Keratinocyte (primary cell): ENCODE measurements around the gene SAMD14. TPM values are rescaled to one million over a fixed set of nuclear protein-coding genes. Genes with fewer than 3 reads are reported as not detected.

Experiments
- DNase-seq: peaks from one replicate; pipeline ENCODE4 v3.0.0-alpha.2; 2011; ENCODE audit warnings: low read depth, missing footprints, low spot score
- FAIRE-seq: peaks from 2 replicates; lab custom pipeline; 2011; peaks lifted over from hg19 to GRCh38; lab: Jason Lieb, UNC
- H2AFZ ChIP-seq: 2 replicates; pipeline ENCODE4 v1.6.0; 2012; ENCODE audit warnings: low read length, control low read depth, inconsistent platforms; ENCODE audit not compliant: control insufficient read depth
- H3K27ac ChIP-seq: 2 replicates; pipeline ENCODE4 v1.5.1; 2011; ENCODE audit warnings: low read length; ENCODE audit not compliant: control insufficient read depth, insufficient read depth
- H3K27me3 ChIP-seq: 3 replicates; pipeline ENCODE4 v1.6.0; 2011; ENCODE audit warnings: low read length; ENCODE audit not compliant: control insufficient read depth, insufficient read depth; ENCODE audit errors: extremely low read depth
- H3K36me3 ChIP-seq, 2 experiments: 2 replicates in 1 of 2; 3 replicates in 1 of 2; pipeline ENCODE4 v1.5.1; 2011; ENCODE audit warnings: low read length in 2 of 2, mild to moderate bottlenecking in 1 of 2; ENCODE audit not compliant: control insufficient read depth in 2 of 2, insufficient read depth in 2 of 2; ENCODE audit errors: extremely low read depth in 1 of 2
- H3K4me1 ChIP-seq: 3 replicates; pipeline ENCODE4 v1.5.1; 2011; ENCODE audit warnings: low read length; ENCODE audit not compliant: control insufficient read depth, insufficient read depth; ENCODE audit errors: extremely low read depth
- H3K4me2 ChIP-seq: 3 replicates; pipeline ENCODE4 v1.6.0; 2011; ENCODE audit warnings: low read depth, low read length; ENCODE audit not compliant: control insufficient read depth, insufficient read depth; ENCODE audit errors: extremely low read depth
- H3K4me3 ChIP-seq, 3 experiments: fragments of 200-600 bp in 1 of 3; sonication (generic) in 1 of 3; 2 replicates in 2 of 3; 3 replicates in 1 of 3; pipeline ENCODE4 v1.5.1; 2011 to 2016; ENCODE audit warnings: low read length in 3 of 3, mild to moderate bottlenecking in 3 of 3, control low read depth in 2 of 3, inconsistent platforms in 1 of 3, low read depth in 1 of 3, mixed read lengths in 1 of 3, mixed run types in 1 of 3, moderate library complexity in 1 of 3; ENCODE audit not compliant: control insufficient read depth in 2 of 3, insufficient read depth in 2 of 3; ENCODE audit errors: extremely low read depth in 1 of 3
- H3K79me2 ChIP-seq: 2 replicates; pipeline ENCODE4 v1.6.0; 2012; ENCODE audit warnings: low read length; ENCODE audit not compliant: control insufficient read depth, insufficient read depth
- H3K9ac ChIP-seq: 3 replicates; pipeline ENCODE4 v1.6.0; 2011; ENCODE audit warnings: low read length; ENCODE audit not compliant: control insufficient read depth, insufficient read depth; ENCODE audit errors: extremely low read depth
- H3K9me1 ChIP-seq: 3 replicates; pipeline ENCODE4 v1.6.0; 2011; ENCODE audit warnings: low read length; ENCODE audit not compliant: control insufficient read depth, insufficient read depth; ENCODE audit errors: extremely low read depth
- H3K9me3 ChIP-seq: 2 replicates; pipeline ENCODE4 v1.5.1; 2012; ENCODE audit warnings: low read depth, low read length; ENCODE audit not compliant: control insufficient read depth
- H4K20me1 ChIP-seq: 3 replicates; pipeline ENCODE4 v1.6.0; 2011; ENCODE audit warnings: low read length; ENCODE audit not compliant: control insufficient read depth, insufficient read depth; ENCODE audit errors: extremely low read depth
- EZH2 ChIP-seq: IDR thresholded peaks from one replicate; pipeline ENCODE4 v1.6.1; 2012; ENCODE audit warnings: inconsistent platforms, mild to moderate bottlenecking, low read length, moderate library complexity
- dilution Hi-C: fragments of 300-500 bp; cut with MboI; formaldehyde crosslinking; loops from one replicate; pipeline ENCODE4 v1.7.0; 2020; ENCODE audit warnings: low sequenced_read_pairs; ENCODE audit not compliant: extremely low pct_ligation_motif_present
- polyA plus RNA-seq, 5 experiments: library from polyadenylated mRNA; depleted of rRNA in 3 of 5; stranded (reverse) in 3 of 5; stranded (forward) in 1 of 5; unstranded in 1 of 5; fragments of >200 nt; gene quantifications; 1 replicate in 1 of 5; 2 replicates in 3 of 5; 3 replicates in 1 of 5; pipeline versions ENCODE4 v1.2.1 to v1.2.3, GENCODE V29; 2011 to 2012; ENCODE audit warnings: missing spikeins in 2 of 5, low read depth in 1 of 5, low replicate concordance in 1 of 5
- TF ChIP-seq, protein P1 (sequence below), 3 experiments: IDR thresholded peaks in 1 of 3; conservative IDR thresholded peaks in 1 of 3; optimal IDR thresholded peaks in 1 of 3; 2 replicates in 2 of 3; 3 replicates in 1 of 3; pipeline versions ENCODE3 to v1.5.1; 2011; ENCODE audit warnings: low read length in 3 of 3, mild to moderate bottlenecking in 3 of 3, moderate library complexity in 2 of 3, control low read depth in 1 of 3, inconsistent platforms in 1 of 3; ENCODE audit not compliant: insufficient read depth in 2 of 3; ENCODE audit errors: extremely low read depth in 1 of 3

Gene SAMD14
- polyA plus RNA-seq, 1 donor (not counting 4 experiments of a cell fraction or from before 2014, with no cell fraction given): not detected

DNA sequence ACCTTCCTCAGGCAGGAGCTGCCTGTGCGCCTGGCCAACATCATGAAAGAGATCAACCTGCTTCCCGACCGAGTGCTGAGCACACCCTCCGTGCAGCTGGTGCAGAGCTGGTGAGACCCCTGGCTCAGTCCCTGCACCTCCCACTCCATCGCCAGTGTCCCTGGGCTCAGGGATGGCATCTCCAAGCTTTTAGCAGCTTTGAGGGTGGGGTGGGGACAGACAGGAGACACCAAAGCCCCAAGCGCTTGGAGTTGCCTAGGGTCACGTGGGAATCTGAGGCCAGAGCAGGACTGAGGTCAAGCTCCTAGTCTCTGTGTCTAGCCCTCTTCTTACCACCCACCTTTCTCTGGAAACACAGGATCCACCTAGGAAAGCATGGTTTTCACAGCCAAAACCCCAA, 32.5 kb downstream of the SAMD14 start:
- Histone ChIP-seq H3K9ac (no peak overlapping the region), H3K4me1 (peaks cover 38% of the 10 kb centered on the region), H3K9me3 (no peaks in the 10 kb centered on the region), H3K36me3 (no peaks in the 10 kb centered on the region), H3K27ac (no peak overlapping the region), H2AFZ (no peak overlapping the region), H3K9me1 (peaks cover 3% of the 10 kb centered on the region), H3K79me2 (no peaks in the 10 kb centered on the region), H3K27me3 (no peaks in the 10 kb centered on the region), H3K4me2 (no peak overlapping the region), H3K4me3 (no peak overlapping the region), H4K20me1 (peaks cover 14% of the 10 kb centered on the region)
- dilution Hi-C loops: no loop called here
- FAIRE-seq (no peak), DNase-seq (no peak)
- no peak for TF ChIP-seq EZH2
- TF ChIP-seq, protein P1, sequence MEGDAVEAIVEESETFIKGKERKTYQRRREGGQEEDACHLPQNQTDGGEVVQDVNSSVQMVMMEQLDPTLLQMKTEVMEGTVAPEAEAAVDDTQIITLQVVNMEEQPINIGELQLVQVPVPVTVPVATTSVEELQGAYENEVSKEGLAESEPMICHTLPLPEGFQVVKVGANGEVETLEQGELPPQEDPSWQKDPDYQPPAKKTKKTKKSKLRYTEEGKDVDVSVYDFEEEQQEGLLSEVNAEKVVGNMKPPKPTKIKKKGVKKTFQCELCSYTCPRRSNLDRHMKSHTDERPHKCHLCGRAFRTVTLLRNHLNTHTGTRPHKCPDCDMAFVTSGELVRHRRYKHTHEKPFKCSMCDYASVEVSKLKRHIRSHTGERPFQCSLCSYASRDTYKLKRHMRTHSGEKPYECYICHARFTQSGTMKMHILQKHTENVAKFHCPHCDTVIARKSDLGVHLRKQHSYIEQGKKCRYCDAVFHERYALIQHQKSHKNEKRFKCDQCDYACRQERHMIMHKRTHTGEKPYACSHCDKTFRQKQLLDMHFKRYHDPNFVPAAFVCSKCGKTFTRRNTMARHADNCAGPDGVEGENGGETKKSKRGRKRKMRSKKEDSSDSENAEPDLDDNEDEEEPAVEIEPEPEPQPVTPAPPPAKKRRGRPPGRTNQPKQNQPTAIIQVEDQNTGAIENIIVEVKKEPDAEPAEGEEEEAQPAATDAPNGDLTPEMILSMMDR (optimal IDR thresholded peaks at IDR 0.05 in 1 of 3, IDR thresholded peaks at IDR 0.05 in 1 of 3, conservative IDR thresholded peaks at IDR 0.05 in 1 of 3; ENCODE audit: extremely low read depth in 1 of 3, insufficient read depth in 2 of 3, low read length in 3 of 3): no peak

DNA sequence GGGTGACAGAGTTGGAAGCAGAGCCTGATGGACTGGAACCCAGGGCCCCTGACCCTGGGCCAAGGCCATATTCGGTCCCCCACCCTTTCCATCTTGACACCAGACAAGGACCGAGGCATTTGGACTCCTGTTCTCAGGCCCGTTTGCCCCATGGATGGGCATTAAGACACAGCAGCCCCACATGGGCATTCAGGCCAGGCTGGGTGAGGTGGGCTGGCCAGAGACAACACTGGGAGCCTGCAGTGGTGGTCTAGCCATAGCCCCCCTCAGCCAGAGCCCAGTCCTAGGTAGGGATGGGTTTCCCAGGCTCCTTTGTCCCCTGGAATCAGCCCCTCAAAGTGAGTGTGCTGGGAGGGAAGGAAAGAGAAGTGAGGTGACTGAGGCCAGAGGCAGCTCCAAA, 33.2 kb downstream of the SAMD14 start:
- no peak for DNase-seq
- Histone ChIP-seq H3K27me3 (no peaks in the 10 kb centered on the region), H3K4me2 (no peak overlapping the region), H3K36me3 (no peaks in the 10 kb centered on the region), H4K20me1 (peaks cover 20% of the 10 kb centered on the region), H3K9me1 (peaks cover 3% of the 10 kb centered on the region), H3K4me1 (peaks cover 31% of the 10 kb centered on the region), H3K79me2 (no peaks in the 10 kb centered on the region), H3K4me3 (no peak overlapping the region), H3K27ac (no peak overlapping the region), H3K9me3 (no peaks in the 10 kb centered on the region), H2AFZ (no peak overlapping the region), H3K9ac (no peak overlapping the region)
- no peak for TF ChIP-seq EZH2
- TF ChIP-seq, protein P1 (optimal IDR thresholded peaks at IDR 0.05 in 1 of 3, IDR thresholded peaks at IDR 0.05 in 1 of 3, conservative IDR thresholded peaks at IDR 0.05 in 1 of 3; ENCODE audit: extremely low read depth in 1 of 3, insufficient read depth in 2 of 3, low read length in 3 of 3): no peak
- dilution Hi-C loops: no loop called here
- FAIRE-seq: no peak
